NCI-H526 (cell line): ENCODE measurements around the gene AKT1S1.
A peak's percentile ranks its signal among the peaks of the same experiment; 100 is the strongest.

Experiments
- DNase-seq, 2 experiments: peaks; one replicate each; lab custom pipeline; 2025; lab: John Stamatoyannopoulos, UW

The AKT1S1 gene

GRCh38 chr19:49907745-49908446 lies 30.7 kb upstream of the AKT1S1 start:
- no peak for DNase-seq

- no peak for DNase-seq
Measured at GRCh38 chr19:49906879-49907564, 29.9 kb upstream of the AKT1S1 start.

- no peak for DNase-seq
Measured at GRCh38 chr19:49904136-49904535, 27.0 kb upstream of the AKT1S1 start.

GRCh38 chr19:49896863-49897621 lies 19.9 kb upstream of the AKT1S1 start, which contains the start of gene IL4I1:
TSS of gene IL4I1 (minus strand) at chr19:49896887. CDS start at chr19:49896160, 727 bp downstream.
- DNase-seq = no peak

- no peak for DNase-seq
Measured at GRCh38 chr19:49895566-49896297, 18.6 kb upstream of the AKT1S1 start.

- no peak for DNase-seq
Measured at GRCh38 chr19:49894879-49895565, 17.9 kb upstream of the AKT1S1 start.

GRCh38 chr19:49894011-49894664 lies 17.0 kb upstream of the AKT1S1 start:
- DNase-seq = no peak

GRCh38 chr19:49892716-49893115 lies 15.6 kb upstream of the AKT1S1 start:
- no peak for DNase-seq

GRCh38 chr19:49891393-49891792 lies 14.2 kb upstream of the AKT1S1 start:
- DNase-seq = no peak

- peak; percentile 53 to 91 for DNase-seq
Measured at GRCh38 chr19:49890349-49891311, 13.5 kb upstream of the AKT1S1 start.

- DNase-seq = no peak
Measured at GRCh38 chr19:49889687-49890348, 12.7 kb upstream of the AKT1S1 start.

- no peak for DNase-seq
Measured at GRCh38 chr19:49889038-49889686, 12.0 kb upstream of the AKT1S1 start.

GRCh38 chr19:49888510-49888824 lies 11.3 kb upstream of the AKT1S1 start:
- DNase-seq = peak in 1 of 2 experiments; percentile 69

GRCh38 chr19:49887665-49888509 lies 10.7 kb upstream of the AKT1S1 start:
- peak in 1 of 2 experiments; percentile 61 for DNase-seq

- no peak for DNase-seq
Measured at GRCh38 chr19:49887037-49887664, 10.0 kb upstream of the AKT1S1 start.

- no peak for DNase-seq
Measured at GRCh38 chr19:49884760-49885159, 7.6 kb upstream of the AKT1S1 start.

GRCh38 chr19:49884109-49884508 lies 7.0 kb upstream of the AKT1S1 start:
- DNase-seq = no peak
